Erythroblast (primary cell): ENCODE measurements around the gene BRPF1.
A peak's percentile ranks its signal among the peaks of the same experiment; 100 is the strongest.

Experiments
- DNase-seq, 2 experiments: peaks; one replicate each; lab custom pipeline; 2025; lab: John Stamatoyannopoulos, UW
- GATA1 ChIP-seq: IDR thresholded peaks from 2 replicates; pipeline ENCODE4 v1.6.1; 2011; ENCODE audit warnings: low read depth, mild to moderate bottlenecking, control low read depth, low read length, moderate library complexity
- POLR2A ChIP-seq: IDR thresholded peaks from 2 replicates; pipeline ENCODE4 v1.6.1; 2011; ENCODE audit warnings: mild to moderate bottlenecking, low read length

Gene BRPF1

DNA sequence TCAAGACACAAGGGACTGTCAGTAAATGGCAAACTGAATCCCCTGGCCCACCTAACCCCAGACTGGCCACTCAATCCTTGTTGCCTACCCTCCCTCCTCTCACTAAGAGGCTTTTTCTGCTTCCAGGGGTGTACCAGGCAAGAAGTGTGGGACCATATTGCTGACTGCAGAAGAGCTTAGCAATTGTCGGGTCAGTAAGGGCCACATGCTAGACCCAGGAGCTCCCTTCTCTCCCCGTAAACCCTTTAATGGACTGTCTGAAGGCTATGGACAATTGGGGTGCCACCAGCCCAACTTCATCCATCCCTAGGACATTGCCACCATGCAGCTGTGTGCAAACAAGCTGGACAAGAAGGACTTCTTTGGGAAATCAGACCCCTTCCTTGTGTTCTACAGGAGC, 19.1 kb upstream of the BRPF1 start:
- no peak for DNase-seq
- TF ChIP-seq GATA1: no peak
- no peak for TF ChIP-seq POLR2A

DNA sequence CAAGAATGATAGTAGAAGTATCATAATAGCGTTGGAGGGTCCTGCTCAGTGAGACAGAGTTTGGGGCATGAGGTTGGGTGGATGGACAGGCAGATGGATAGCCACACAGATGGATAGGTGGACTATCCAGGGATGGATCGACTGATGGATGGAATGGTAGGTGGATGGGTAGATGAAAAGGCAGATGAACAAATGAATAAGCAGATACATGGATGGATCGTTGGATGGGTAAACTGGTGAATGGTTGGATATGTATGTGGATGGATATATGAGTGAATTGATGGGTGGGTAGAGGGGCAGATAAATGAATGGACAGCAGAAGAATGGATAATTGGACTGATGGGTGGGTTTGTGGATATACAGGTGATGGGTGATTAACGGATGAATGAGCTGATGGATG, 18.4 kb upstream of the BRPF1 start:
- no peak for DNase-seq
- TF ChIP-seq GATA1 (no peak), POLR2A (no peak)

GRCh38 chr3:9715136-9715535, 16.4 kb upstream of the BRPF1 start:
- TF ChIP-seq GATA1 (no peak), POLR2A (no peak)
- DNase-seq: peak; percentile 12 to 32

DNA sequence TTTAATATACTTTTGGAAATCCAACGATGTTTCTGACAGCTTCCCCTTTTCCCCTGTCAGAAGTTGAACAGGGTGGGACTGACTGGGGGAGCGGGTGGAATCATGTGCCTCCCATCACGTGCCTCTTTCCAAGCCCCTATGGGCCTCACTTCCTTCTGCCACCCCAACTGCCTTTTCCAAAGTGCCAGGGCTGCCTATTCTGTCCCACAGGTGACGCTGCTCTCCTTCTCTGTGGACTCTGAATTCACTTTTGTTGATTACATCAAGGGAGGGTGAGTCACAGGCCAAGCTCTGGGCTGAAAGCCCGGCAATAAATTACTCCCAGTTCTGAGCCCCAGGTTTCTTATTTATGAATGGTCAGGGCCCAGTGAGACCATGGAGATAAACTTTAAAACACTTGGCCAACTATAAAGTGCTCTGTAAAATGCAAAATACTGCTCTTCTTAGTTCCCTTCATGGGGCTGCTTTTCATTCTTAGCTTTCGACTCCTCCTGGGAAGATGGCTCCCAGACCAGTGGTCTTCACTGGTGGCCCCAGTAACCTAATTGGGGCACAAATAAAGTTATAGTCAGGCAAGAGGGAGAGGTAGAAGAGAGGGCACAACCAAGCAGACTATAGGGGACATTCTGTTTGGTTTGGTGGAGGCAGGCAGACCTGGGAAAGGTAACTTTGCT, 15.6 kb upstream of the BRPF1 start:
- peak; percentile 85 to 90 for DNase-seq
- no peak for TF ChIP-seq GATA1
- TF ChIP-seq POLR2A: no peak

- no peak for TF ChIP-seq POLR2A
- TF ChIP-seq GATA1: no peak
- DNase-seq: no peak
Measured at GRCh38 chr3:9716801-9717555, 14.6 kb upstream of the BRPF1 start.

DNA sequence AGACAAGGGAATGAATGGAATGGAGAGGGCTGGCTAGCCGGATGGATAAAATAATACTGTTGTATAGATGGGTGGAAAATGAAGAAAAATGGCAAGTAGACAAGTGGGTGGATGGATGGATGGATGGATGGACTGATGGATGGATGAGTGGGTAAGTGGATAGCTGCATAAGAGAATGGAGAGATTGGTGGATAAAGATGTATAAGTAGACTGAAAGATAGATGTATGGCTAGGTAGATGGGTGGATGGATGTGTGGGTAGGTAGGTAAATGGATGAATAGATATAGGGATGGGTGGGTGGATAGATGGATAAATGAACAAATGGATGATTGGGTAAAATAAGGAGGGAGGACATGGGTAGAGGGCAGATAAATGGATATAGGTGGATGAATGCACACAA, 14.0 kb upstream of the BRPF1 start:
- DNase-seq: no peak
- TF ChIP-seq GATA1 (no peak), POLR2A (no peak)

- no peak for TF ChIP-seq GATA1
- TF ChIP-seq POLR2A: no peak
- DNase-seq: no peak
Measured at GRCh38 chr3:9718118-9718517, 13.4 kb upstream of the BRPF1 start.

GRCh38 chr3:9721015-9721699, 10.4 kb upstream of the BRPF1 start:
- no peak for DNase-seq
- no peak for TF ChIP-seq POLR2A
- no peak for TF ChIP-seq GATA1

- no peak for DNase-seq
- TF ChIP-seq POLR2A (no peak), GATA1 (no peak)
Measured at GRCh38 chr3:9721700-9722060, 9.9 kb upstream of the BRPF1 start.

DNA sequence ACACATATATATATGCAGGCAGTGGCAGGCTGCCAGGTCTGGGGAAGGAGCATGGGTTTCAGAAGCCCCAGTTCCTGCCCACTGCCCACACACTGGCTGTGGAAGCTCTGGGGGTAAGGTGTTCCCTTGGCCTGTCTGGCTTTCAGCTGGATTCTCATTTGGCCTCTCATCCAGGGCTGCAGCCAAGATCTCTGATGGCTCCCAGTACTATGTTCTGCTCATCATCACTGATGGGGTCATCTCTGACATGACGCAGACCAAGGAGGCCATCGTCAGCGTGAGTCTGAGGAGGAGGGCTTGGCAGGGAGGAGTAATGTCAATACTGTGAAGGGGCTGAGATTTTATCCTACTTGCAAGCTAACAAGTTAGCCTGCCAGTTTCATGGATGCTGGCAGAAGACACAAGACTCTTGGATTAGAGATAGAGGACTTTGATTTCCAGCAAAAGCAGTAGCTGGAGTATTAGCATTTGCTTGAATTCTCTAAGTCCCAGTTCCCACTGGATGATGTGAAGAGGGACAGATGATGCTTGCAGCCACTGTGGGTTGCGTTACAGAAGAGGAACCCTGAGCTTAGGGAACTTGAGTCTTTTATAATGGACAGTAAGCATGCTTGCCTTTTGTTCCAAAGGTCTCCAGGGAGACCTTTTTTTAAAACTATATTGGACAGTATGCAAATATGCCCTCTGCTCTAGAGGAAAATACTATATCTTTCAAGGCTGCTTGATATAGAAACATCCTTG, 5.6 kb upstream of the BRPF1 start:
- TF ChIP-seq GATA1 (no peak), POLR2A (no peak)

DNA sequence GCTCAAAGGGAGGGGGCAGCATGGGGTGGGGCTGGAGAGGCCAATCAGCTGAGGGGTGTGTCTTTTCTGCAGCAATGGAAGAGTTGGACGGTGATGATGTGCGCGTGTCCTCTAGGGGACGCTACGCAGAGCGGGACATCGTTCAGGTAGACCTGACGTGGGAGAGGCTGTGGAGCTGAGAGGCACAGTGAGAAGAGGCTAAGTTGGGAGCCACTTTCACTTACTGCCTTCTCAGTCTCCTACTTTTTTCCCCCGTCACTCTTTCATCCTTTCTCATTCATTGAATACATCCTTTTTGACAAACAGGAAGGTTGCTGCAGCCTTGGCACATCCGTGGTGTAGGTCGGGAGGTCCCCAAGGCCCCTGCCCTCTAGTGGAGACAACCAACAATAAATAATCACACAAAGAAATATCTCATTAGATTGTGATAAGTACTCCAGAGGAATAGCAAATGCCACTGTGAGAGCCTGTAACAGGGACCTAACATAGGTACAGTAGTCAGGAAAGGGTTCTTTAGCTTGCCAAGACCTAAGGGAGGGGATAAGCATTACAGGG, 4.4 kb upstream of the BRPF1 start:
- DNase-seq: peak; percentile 67 to 77
- TF ChIP-seq GATA1: no peak
- TF ChIP-seq POLR2A: no peak

More for the DNA sequence above, 5.6 kb upstream of the BRPF1 start:
- no peak for DNase-seq

- peak; percentile 15 to 62 for DNase-seq
- TF ChIP-seq GATA1 (no peak), POLR2A (no peak)
Measured at GRCh38 chr3:9727743-9728142, 3.8 kb upstream of the BRPF1 start.

- no peak for DNase-seq
- TF ChIP-seq POLR2A: no peak
- TF ChIP-seq GATA1: no peak
Measured at GRCh38 chr3:9729419-9729818, 2.1 kb upstream of the BRPF1 start.

DNA sequence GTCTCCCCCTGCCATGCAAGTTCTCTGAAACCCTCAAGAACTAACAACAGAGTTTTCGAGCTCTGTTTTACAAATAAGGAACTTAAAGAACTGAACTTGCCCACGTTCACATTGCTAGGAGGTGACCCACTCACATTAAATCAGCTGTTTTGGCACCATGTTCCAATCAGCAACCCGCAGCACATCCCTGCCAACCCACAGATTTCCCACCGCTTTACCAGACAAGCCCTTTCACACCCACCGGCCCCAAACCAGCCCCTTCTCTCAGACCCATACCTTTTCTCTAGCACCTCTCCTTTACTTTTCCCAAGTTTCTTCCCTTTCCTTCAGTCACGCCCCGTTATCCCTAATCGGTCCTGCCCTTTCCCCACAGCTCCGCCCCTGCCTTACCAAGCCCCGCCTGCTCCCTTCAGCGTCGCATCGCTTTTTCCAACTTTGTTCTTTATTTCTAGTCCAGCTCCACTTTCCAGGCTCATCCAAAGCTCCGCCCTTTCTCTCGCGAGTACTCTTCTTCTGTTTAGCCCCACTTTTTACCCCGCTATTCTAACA, 804 bp upstream of the BRPF1 start:
- DNase-seq: no peak
- no peak for TF ChIP-seq GATA1
- no peak for TF ChIP-seq POLR2A
